Esophagus squamous epithelium (tissue), 5 donors: ENCODE results near the gene SOWAHC. TPM values are rescaled to one million over a fixed set of nuclear protein-coding genes. Genes with fewer than 3 reads are reported as not detected.

Experiments used
- DNase-seq: peaks from one replicate; lab custom pipeline; 2025; lab: John Stamatoyannopoulos, UW
- H3K27ac ChIP-seq, 4 donors: fragments of 200-600 bp; sonication (generic); one replicate each; pipeline ENCODE4 v1.5.1; 2016 to 2019; ENCODE audit warnings: mild to moderate bottlenecking in 1 of 4
- H3K27me3 ChIP-seq, 4 donors: fragments of 200-600 bp; sonication (generic); 1 replicate in 3 of 4; 2 replicates in 1 of 4; pipeline versions ENCODE4 v1.5.1 to v1.6.0; 2017 to 2021; ENCODE audit warnings: antibody characterized with exemption in 1 of 4
- H3K36me3 ChIP-seq, 3 donors: fragments of 200-600 bp; sonication (generic); one replicate each; pipeline ENCODE4 v1.5.1; 2016 to 2019
- H3K4me1 ChIP-seq, 3 donors: fragments of 200-600 bp; sonication (generic); one replicate each; pipeline ENCODE4 v1.5.1; 2017 to 2019
- H3K4me3 ChIP-seq, 4 donors: fragments of 200-600 bp; sonication (generic); 1 replicate in 3 of 4; 2 replicates in 1 of 4; pipeline ENCODE4 v1.5.1; 2016 to 2019; ENCODE audit warnings: mild to moderate bottlenecking in 2 of 4, moderate library complexity in 1 of 4
- H3K9me3 ChIP-seq, 3 donors: fragments of 200-600 bp; sonication (generic); one replicate each; pipeline ENCODE4 v1.5.1; 2016 to 2019
- POLR2A ChIP-seq, 4 donors: fragments of 450-650 bp; IDR thresholded peaks; one replicate each; pipeline ENCODE4 v1.6.1; 2017; ENCODE audit warnings: antibody characterized with exemption in 4 of 4, mild to moderate bottlenecking in 4 of 4, moderate library complexity in 3 of 4
- WGBS, 2 donors: methylation state at CpG; one replicate each; pipeline ENCODE4 v1.1.5; 2018; 5-methylcytosine and 5-hydroxymethylcytosine counted together
- intact Hi-C: fragments of 100-400 bp; cut with DNase I; formaldehyde crosslinking; loops from one replicate; pipeline ENCODE4 v1.15.0; 2022
- total RNA-seq, 4 donors: library from RNA; depleted of rRNA; stranded (reverse); fragments of >200 nt; gene quantifications; one replicate each; pipeline ENCODE4 v1.1.0, GENCODE V29; 2016
- TF ChIP-seq, protein P1 (sequence below), 6 experiments: fragments of 450-650 bp in 4 of 6; fragments of 200-600 bp in 2 of 6; sonication (generic) in 2 of 6; IDR thresholded peaks; one replicate each; pipeline ENCODE4 v1.5.1; 2016 to 2019; ENCODE audit warnings: antibody characterized with exemption in 6 of 6, mild to moderate bottlenecking in 4 of 6, moderate library complexity in 4 of 6
- donor health status: DM: yes; HTN: yes; CAD: no.

Gene SOWAHC
- total RNA-seq, 4 donors from 2014 or later = 47.9 to 87.9 (median 69.7) TPM

DNA sequence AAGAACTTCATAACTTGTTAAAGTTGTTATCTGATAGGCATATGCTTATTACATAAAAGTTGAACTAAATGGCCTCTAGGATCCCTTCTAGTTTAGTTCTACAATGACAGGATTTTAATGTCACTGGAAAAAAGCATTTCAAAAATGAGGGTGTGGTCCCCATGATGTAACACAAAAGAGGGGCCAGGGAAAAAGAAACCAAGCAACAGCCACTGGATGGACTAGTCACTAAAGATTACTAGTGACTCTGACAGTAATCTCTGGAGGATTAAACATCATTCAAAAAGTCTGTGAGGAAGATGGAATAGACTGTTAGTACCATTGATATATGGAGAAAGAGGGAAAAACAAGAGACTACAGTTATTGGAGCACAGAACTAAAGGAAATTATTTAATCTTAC, 23.0 kb upstream of the SOWAHC start:
- H3K27ac ChIP-seq = peak overlapping the region in 2 of 4 donors; percentile 36 to 53
- no peaks in the 10 kb centered on the region for H3K27me3 ChIP-seq
- H3K4me3 ChIP-seq = no peak overlapping the region
- intact Hi-C loops = no loop called here
- peaks cover 0 to 45% (median 10%) of the 10 kb centered on the region in 3 donors for H3K4me1 ChIP-seq
- DNase-seq = no peak
- H3K9me3 ChIP-seq = no peaks in the 10 kb centered on the region
- TF ChIP-seq, protein P1, sequence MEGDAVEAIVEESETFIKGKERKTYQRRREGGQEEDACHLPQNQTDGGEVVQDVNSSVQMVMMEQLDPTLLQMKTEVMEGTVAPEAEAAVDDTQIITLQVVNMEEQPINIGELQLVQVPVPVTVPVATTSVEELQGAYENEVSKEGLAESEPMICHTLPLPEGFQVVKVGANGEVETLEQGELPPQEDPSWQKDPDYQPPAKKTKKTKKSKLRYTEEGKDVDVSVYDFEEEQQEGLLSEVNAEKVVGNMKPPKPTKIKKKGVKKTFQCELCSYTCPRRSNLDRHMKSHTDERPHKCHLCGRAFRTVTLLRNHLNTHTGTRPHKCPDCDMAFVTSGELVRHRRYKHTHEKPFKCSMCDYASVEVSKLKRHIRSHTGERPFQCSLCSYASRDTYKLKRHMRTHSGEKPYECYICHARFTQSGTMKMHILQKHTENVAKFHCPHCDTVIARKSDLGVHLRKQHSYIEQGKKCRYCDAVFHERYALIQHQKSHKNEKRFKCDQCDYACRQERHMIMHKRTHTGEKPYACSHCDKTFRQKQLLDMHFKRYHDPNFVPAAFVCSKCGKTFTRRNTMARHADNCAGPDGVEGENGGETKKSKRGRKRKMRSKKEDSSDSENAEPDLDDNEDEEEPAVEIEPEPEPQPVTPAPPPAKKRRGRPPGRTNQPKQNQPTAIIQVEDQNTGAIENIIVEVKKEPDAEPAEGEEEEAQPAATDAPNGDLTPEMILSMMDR (IDR thresholded peaks at IDR 0.05) = no peak
- no peak for TF ChIP-seq POLR2A (IDR thresholded peaks at IDR 0.05)
- peaks cover 0 to 51% (median 3%) of the 10 kb centered on the region in 3 donors for H3K36me3 ChIP-seq

DNA sequence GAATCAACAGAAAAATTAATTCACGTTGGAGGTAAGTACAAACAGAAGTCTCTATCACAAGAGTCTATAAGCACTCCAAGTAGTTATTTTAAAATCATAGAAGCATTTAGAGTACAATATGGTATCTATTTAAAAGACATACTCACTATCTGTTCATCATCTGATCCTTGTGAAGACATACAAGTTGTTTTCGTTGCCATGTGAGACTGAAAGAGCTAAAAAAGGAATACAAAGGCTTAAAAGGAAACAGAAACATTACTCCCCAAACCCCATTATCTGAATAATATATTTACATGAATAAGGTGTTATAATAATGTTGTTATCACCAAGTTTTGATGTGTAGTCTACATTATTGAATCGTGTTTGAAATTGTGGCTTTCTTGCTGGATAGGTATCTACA, 21.3 kb upstream of the SOWAHC start:
- WGBS, 2 donors = 83 to 91% methylated on average over 3 of the region's 3 CpGs
- H3K4me1 ChIP-seq = peaks cover 0 to 36% (median 10%) of the 10 kb centered on the region in 3 donors
- H3K9me3 ChIP-seq = no peaks in the 10 kb centered on the region
- no peak for DNase-seq
- intact Hi-C loops = no loop called here
- H3K27me3 ChIP-seq = no peaks in the 10 kb centered on the region
- peaks cover 0 to 46% (median 3%) of the 10 kb centered on the region in 3 donors for H3K36me3 ChIP-seq
- TF ChIP-seq POLR2A (IDR thresholded peaks at IDR 0.05) = no peak
- TF ChIP-seq, protein P1 (IDR thresholded peaks at IDR 0.05) = no peak
- H3K27ac ChIP-seq = no peak overlapping the region
- no peak overlapping the region for H3K4me3 ChIP-seq

DNA sequence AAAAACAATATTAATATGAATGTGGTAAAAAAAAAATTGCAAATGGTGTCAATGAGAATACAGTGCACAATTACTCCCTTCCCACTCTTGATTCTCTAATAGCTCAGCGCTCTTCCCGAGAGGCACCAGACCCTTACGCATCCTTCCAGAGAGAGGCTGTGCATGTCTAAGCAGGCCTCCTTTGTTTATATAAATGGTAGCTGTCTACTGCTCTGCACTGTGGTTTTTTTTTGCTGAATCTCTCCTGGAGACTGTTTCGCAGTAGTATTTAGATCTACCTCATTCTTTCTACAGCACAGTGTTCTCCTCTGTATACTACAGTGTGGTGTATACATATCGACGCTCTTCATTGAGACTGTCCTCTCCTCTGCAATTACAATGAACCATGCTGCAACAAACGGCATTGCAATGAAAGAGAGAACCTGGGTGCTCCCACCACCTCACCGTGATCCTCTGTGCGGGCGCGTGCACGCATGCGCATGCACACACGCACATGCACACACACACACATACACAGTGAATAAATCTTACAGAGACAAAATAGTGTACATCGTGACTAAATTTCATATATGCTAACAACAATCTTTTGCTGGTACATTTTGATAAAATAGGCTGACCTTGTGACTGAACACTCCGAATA, 19.8 kb upstream of the SOWAHC start:
- no peak overlapping the region for H3K27ac ChIP-seq
- H3K4me1 ChIP-seq = peaks cover 0 to 37% (median 10%) of the 10 kb centered on the region in 3 donors
- WGBS, 2 donors = 55 to 65% methylated on average over 16 of the region's 16 CpGs
- DNase-seq = no peak
- peaks cover 0 to 33% (median 3%) of the 10 kb centered on the region in 3 donors for H3K36me3 ChIP-seq
- H3K27me3 ChIP-seq = no peaks in the 10 kb centered on the region
- intact Hi-C loops = no loop called here
- no peaks in the 10 kb centered on the region for H3K9me3 ChIP-seq
- no peak for TF ChIP-seq POLR2A (IDR thresholded peaks at IDR 0.05)
- TF ChIP-seq, protein P1 (IDR thresholded peaks at IDR 0.05) = no peak
- no peak overlapping the region for H3K4me3 ChIP-seq

DNA sequence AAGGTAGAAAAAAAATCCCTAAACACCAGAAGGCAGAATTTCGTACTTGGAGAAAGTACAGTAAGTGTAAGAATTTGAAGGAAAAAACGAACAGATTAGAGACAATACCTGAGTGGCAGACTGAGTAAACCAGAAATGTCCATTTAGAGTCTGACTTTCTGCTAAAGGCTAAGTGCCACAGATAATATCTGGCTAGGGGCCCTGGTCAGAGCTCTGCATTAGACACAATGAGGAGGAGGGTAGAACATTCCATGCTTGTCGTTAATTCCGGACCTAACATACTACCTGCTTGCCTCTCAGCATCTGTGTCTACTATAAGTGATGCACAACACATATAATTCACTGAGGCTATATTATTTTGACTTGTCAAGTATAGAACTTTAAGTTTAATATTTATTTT, 18.5 kb upstream of the SOWAHC start:
- TF ChIP-seq, protein P1 (IDR thresholded peaks at IDR 0.05) = no peak
- no peak for TF ChIP-seq POLR2A (IDR thresholded peaks at IDR 0.05)
- Histone ChIP-seq H3K36me3 (peaks cover 0 to 24% (median 3%) of the 10 kb centered on the region in 3 donors), H3K4me1 (peaks cover 0 to 42% (median 10%) of the 10 kb centered on the region in 3 donors), H3K9me3 (no peaks in the 10 kb centered on the region), H3K4me3 (no peak overlapping the region), H3K27ac (no peak overlapping the region), H3K27me3 (no peaks in the 10 kb centered on the region)
- intact Hi-C loops = no loop called here
- DNase-seq = no peak
- 79 to 91% methylated on average over 4 of the region's 4 CpGs for WGBS, 2 donors

DNA sequence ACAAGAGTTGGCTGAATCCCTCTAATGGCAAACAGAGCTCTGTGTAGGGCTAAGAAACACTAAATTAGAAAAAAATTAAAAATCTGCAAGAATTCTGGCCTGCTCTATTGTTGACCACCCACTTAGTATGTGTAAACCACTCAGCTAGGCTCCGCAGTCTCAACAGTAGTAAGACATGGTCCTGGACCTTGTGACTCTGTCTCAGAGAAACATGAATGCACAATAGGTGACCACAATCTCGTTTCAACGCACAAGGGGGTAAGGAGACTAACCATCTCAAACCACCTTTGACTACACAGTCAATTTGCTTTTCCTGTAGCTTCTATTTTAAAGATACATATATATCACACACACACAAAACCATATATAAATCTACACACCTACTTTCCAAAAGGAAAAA, 16.9 kb upstream of the SOWAHC start:
- DNase-seq = no peak
- WGBS, 2 donors = 80 to 90% methylated on average over 3 of the region's 3 CpGs
- Histone ChIP-seq H3K27ac (no peak overlapping the region), H3K36me3 (peaks cover 0 to 8% (median under 1%) of the 10 kb centered on the region in 3 donors), H3K4me1 (peaks cover 0 to 44% (median 10%) of the 10 kb centered on the region in 3 donors), H3K4me3 (no peak overlapping the region), H3K9me3 (no peaks in the 10 kb centered on the region), H3K27me3 (no peaks in the 10 kb centered on the region)
- TF ChIP-seq, protein P1 (IDR thresholded peaks at IDR 0.05) = no peak
- intact Hi-C loops = no loop called here
